HEK293 (cell line): Measurements from ENCODE around the gene HACD3.

Experiments
- BCL11B ChIP-seq: fragments of 450-650 bp; formaldehyde crosslinking; IDR thresholded peaks from 2 replicates; pipeline ENCODE4 v1.5.1; 2016; ENCODE audit warnings: low read depth, missing biosample characterization, missing genetic modification characterization
- CTCF ChIP-seq: fragments of 450-650 bp; formaldehyde crosslinking; IDR thresholded peaks from 2 replicates; pipeline ENCODE4 v1.5.1; 2016; ENCODE audit warnings: missing biosample characterization, missing genetic modification characterization
- FEZF1 ChIP-seq: fragments of 450-650 bp; formaldehyde crosslinking; IDR thresholded peaks from 2 replicates; pipeline ENCODE4 v1.5.1; 2016; ENCODE audit warnings: missing biosample characterization, missing genetic modification characterization
- GLI4 ChIP-seq: fragments of 450-650 bp; formaldehyde crosslinking; IDR thresholded peaks from 2 replicates; pipeline ENCODE4 v1.5.1; 2016; ENCODE audit warnings: missing biosample characterization, missing genetic modification characterization
- KLF16 ChIP-seq: fragments of 450-650 bp; formaldehyde crosslinking; IDR thresholded peaks from 2 replicates; pipeline ENCODE4 v1.5.1; 2017; ENCODE audit warnings: missing biosample characterization, missing genetic modification characterization
- KLF7 ChIP-seq: fragments of 450-650 bp; formaldehyde crosslinking; IDR thresholded peaks from 2 replicates; pipeline ENCODE4 v1.5.1; 2016; ENCODE audit warnings: missing biosample characterization, missing genetic modification characterization, borderline replicate concordance
- PBX3 ChIP-seq: sonication (generic); formaldehyde crosslinking; IDR thresholded peaks from 2 replicates; pipeline ENCODE4 v1.8.1; 2022; ENCODE audit warnings: mild to moderate bottlenecking, moderate library complexity, missing genetic modification reagents
- PRDM4 ChIP-seq: fragments of 450-650 bp; formaldehyde crosslinking; IDR thresholded peaks from 2 replicates; pipeline ENCODE4 v1.5.1; 2017; ENCODE audit warnings: missing biosample characterization, missing genetic modification characterization
- TCF7L2 ChIP-seq: IDR thresholded peaks from 2 replicates; pipeline ENCODE4 v1.6.1; 2011; ENCODE audit warnings: low read depth, mild to moderate bottlenecking, inconsistent platforms, low read length, moderate library complexity, borderline replicate concordance
- YY1 ChIP-seq: fragments of 450-650 bp; formaldehyde crosslinking; IDR thresholded peaks from 2 replicates; pipeline ENCODE4 v1.5.1; 2018; ENCODE audit warnings: missing biosample characterization, missing genetic modification characterization
- ZBTB1 ChIP-seq: fragments of 450-650 bp; formaldehyde crosslinking; IDR thresholded peaks from 2 replicates; pipeline ENCODE4 v1.5.1; 2016; ENCODE audit warnings: missing biosample characterization, missing genetic modification characterization
- ZFHX2 ChIP-seq: fragments of 450-650 bp; formaldehyde crosslinking; conservative IDR thresholded peaks from 2 replicates; pipeline ENCODE4 v1.5.1; 2016; ENCODE audit warnings: missing biosample characterization, missing genetic modification characterization
- ZNF140 ChIP-seq: fragments of 450-650 bp; formaldehyde crosslinking; IDR thresholded peaks from 2 replicates; pipeline ENCODE4 v1.5.1; 2016; ENCODE audit warnings: missing biosample characterization, missing genetic modification characterization
- ZNF146 ChIP-seq: fragments of 450-650 bp; formaldehyde crosslinking; IDR thresholded peaks from 2 replicates; pipeline ENCODE4 v1.5.1; 2016; ENCODE audit warnings: missing biosample characterization, missing genetic modification characterization
- ZNF169 ChIP-seq: fragments of 450-650 bp; formaldehyde crosslinking; IDR thresholded peaks from 2 replicates; pipeline ENCODE4 v1.5.1; 2016; ENCODE audit warnings: missing biosample characterization, missing genetic modification characterization
- ZNF174 ChIP-seq: fragments of 450-650 bp; formaldehyde crosslinking; IDR thresholded peaks from 2 replicates; pipeline ENCODE4 v1.5.0; 2017; ENCODE audit warnings: missing biosample characterization, mild to moderate bottlenecking, missing genetic modification characterization
- ZNF18 ChIP-seq: fragments of 450-650 bp; formaldehyde crosslinking; IDR thresholded peaks from 2 replicates; pipeline ENCODE4 v1.5.1; 2016; ENCODE audit warnings: missing biosample characterization, missing genetic modification characterization
- ZNF266 ChIP-seq: fragments of 450-650 bp; formaldehyde crosslinking; IDR thresholded peaks from 2 replicates; pipeline ENCODE4 v1.5.1; 2016; ENCODE audit warnings: missing biosample characterization, missing genetic modification characterization, low read depth
- ZNF280D ChIP-seq: fragments of 450-650 bp; formaldehyde crosslinking; IDR thresholded peaks from 2 replicates; pipeline ENCODE4 v1.5.1; 2016; ENCODE audit warnings: missing biosample characterization, missing genetic modification characterization
- ZNF394 ChIP-seq: fragments of 450-650 bp; formaldehyde crosslinking; IDR thresholded peaks from 2 replicates; pipeline ENCODE4 v1.5.1; 2016; ENCODE audit warnings: missing biosample characterization, missing genetic modification characterization, mild to moderate bottlenecking, moderate library complexity, borderline replicate concordance
- ZNF514 ChIP-seq: fragments of 450-650 bp; formaldehyde crosslinking; IDR thresholded peaks from 2 replicates; pipeline ENCODE4 v1.5.1; 2016; ENCODE audit warnings: missing biosample characterization, missing genetic modification characterization
- ZNF529 ChIP-seq: fragments of 450-650 bp; formaldehyde crosslinking; IDR thresholded peaks from 2 replicates; pipeline ENCODE4 v1.5.1; 2017; ENCODE audit warnings: missing genetic modification characterization, missing biosample characterization; ENCODE audit not compliant: insufficient replicate concordance
- ZNF544 ChIP-seq: fragments of 450-650 bp; formaldehyde crosslinking; IDR thresholded peaks from 2 replicates; pipeline ENCODE4 v1.5.0; 2017; ENCODE audit warnings: missing biosample characterization, missing genetic modification characterization
- ZNF548 ChIP-seq: fragments of 450-650 bp; formaldehyde crosslinking; IDR thresholded peaks from 2 replicates; pipeline ENCODE4 v1.5.1; 2016; ENCODE audit warnings: missing biosample characterization, missing genetic modification characterization
- ZNF549 ChIP-seq: fragments of 450-650 bp; IDR thresholded peaks from 2 replicates; pipeline ENCODE4 v1.5.1; 2018; ENCODE audit warnings: missing biosample characterization, missing genetic modification characterization, mild to moderate bottlenecking, inconsistent platforms, moderate library complexity
- ZNF623 ChIP-seq: fragments of 450-650 bp; formaldehyde crosslinking; IDR thresholded peaks from 2 replicates; pipeline ENCODE4 v1.5.1; 2016; ENCODE audit warnings: missing biosample characterization, missing genetic modification characterization
- ZNF658 ChIP-seq: fragments of 450-650 bp; formaldehyde crosslinking; IDR thresholded peaks from 2 replicates; pipeline ENCODE4; 2016; ENCODE audit warnings: missing biosample characterization, missing genetic modification characterization
- ZNF747 ChIP-seq: fragments of 450-650 bp; formaldehyde crosslinking; IDR thresholded peaks from 2 replicates; pipeline ENCODE4 v1.5.1; 2016; ENCODE audit warnings: missing biosample characterization, missing genetic modification characterization

The HACD3 gene

GRCh38 chr15:65530318-65531111, at the start of gene HACD3 (continued):
- no peak for TF ChIP-seq ZNF280D (tag by site-specific recombination)
- TF ChIP-seq ZFHX2, result peak; percentile 32
- peak; percentile 59; the same call in 1 of the 2 replicates for TF ChIP-seq YY1 (tag by site-specific recombination)
- TF ChIP-seq KLF16 (tag by site-specific recombination), result peak; percentile 94
- no peak; the same call in 1 of the 2 replicates for TF ChIP-seq FEZF1
- TF ChIP-seq ZNF658 (tag by site-specific recombination), result no peak
- TF ChIP-seq GLI4 (tag by site-specific recombination), result peak; percentile 50; the same call in 1 of the 2 replicates
- TF ChIP-seq BCL11B, result no peak
- no peak for TF ChIP-seq ZNF548 (tag by site-specific recombination)
- TF ChIP-seq ZNF544 (tag by site-specific recombination), result no peak
- no peak for TF ChIP-seq ZNF514 (tag by site-specific recombination)
- no peak for TF ChIP-seq ZNF747 (tag by site-specific recombination)
- peak; percentile 45; the same call in 1 of the 2 replicates for TF ChIP-seq ZNF394
- no peak for TF ChIP-seq TCF7L2
- TF ChIP-seq ZNF266, result no peak
- no peak for TF ChIP-seq ZBTB1 (tag by site-specific recombination)
- TF ChIP-seq ZNF146 (tag by site-specific recombination), result peak; percentile 18; the same call in 1 of the 2 replicates
- no peak for TF ChIP-seq ZNF169 (tag by site-specific recombination)
- no peak for TF ChIP-seq ZNF140
- no peak for TF ChIP-seq ZNF623
- TF ChIP-seq ZNF529, result no peak
- TF ChIP-seq ZNF549 (tag by site-specific recombination), result no peak
- TF ChIP-seq CTCF (tag by site-specific recombination), result peak; percentile 67
- TF ChIP-seq PBX3, result peak; percentile 89
- no peak for TF ChIP-seq ZNF18
- TF ChIP-seq PRDM4 (tag by site-specific recombination), result no peak
- no peak for TF ChIP-seq ZNF174 (tag by site-specific recombination)
- TF ChIP-seq KLF7 (tag by site-specific recombination), result peak; percentile 70; the same call in 1 of the 2 replicates
